ENCODE data around the gene LRRC9. TPM values are rescaled to one million over a fixed set of nuclear protein-coding genes. Genes with fewer than 3 reads are reported as not detected.
"Not testable (repeated sequence)": the region's sequence is repeated elsewhere in the genome, so short reads cannot be mapped to it uniquely, and the experiment has no call there.

Gene LRRC9
- total RNA-seq, 1 experiment from 2014 or later, result not detected

DNA sequence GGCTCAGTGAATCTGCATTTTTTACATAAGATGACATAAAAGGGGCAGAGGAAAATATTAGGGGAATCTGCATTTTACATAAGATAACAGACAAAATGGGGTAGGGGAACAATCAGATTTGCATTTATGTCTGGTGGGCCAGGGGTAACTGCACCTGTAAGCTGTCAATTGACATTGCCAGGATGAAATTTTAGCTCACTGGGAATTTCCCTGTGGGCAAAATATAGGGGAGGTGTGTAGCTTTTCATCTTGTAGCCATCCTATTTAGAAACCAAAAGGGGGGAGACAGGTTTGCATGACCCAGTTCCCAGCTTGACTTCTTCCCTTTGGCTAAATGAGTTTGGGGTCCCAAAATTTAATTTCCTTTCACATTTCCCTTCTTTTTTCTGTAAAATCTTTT lies 175.3 kb downstream of the LRRC9 start:
- Histone ChIP-seq H3K27me3 (ENCODE audit: insufficient read depth, low read depth) (no peaks in the 10 kb centered on the region), H3K4me2 (0 out of 2 replicates have a peak overlapping the region, but pooled peaks have one; percentile 2), H2AFZ (no peak overlapping the region), H3K36me3 (ENCODE audit: low read depth) (no peaks in the 10 kb centered on the region), H4K20me1 (ENCODE audit: insufficient read depth) (no peaks in the 10 kb centered on the region; the same call in 1 of the 2 replicates), H3K79me2 (ENCODE audit: low read depth) (peaks cover 77% of the 10 kb centered on the region), H3K27ac (no peak overlapping the region), H3K9me2 (ENCODE audit: insufficient read depth) (no peaks in the 10 kb centered on the region), H3K4me3 (no peak overlapping the region), H3K9me3 (ENCODE audit: insufficient read depth, low read depth) (no peaks in the 10 kb centered on the region), H3K4me1 (replicated peaks; ENCODE audit: insufficient read depth) (peaks cover 20% of the 10 kb centered on the region), H3F3A (ENCODE audit: insufficient read depth, low read depth) (peaks cover 26% of the 10 kb centered on the region)
- no TSS peak for BruUV-seq (replicated peaks)
- TF ChIP-seq EZH2 (IDR thresholded peaks at IDR 0.05; ENCODE audit: low read depth), result no peak
- TF ChIP-seq, protein P1, sequence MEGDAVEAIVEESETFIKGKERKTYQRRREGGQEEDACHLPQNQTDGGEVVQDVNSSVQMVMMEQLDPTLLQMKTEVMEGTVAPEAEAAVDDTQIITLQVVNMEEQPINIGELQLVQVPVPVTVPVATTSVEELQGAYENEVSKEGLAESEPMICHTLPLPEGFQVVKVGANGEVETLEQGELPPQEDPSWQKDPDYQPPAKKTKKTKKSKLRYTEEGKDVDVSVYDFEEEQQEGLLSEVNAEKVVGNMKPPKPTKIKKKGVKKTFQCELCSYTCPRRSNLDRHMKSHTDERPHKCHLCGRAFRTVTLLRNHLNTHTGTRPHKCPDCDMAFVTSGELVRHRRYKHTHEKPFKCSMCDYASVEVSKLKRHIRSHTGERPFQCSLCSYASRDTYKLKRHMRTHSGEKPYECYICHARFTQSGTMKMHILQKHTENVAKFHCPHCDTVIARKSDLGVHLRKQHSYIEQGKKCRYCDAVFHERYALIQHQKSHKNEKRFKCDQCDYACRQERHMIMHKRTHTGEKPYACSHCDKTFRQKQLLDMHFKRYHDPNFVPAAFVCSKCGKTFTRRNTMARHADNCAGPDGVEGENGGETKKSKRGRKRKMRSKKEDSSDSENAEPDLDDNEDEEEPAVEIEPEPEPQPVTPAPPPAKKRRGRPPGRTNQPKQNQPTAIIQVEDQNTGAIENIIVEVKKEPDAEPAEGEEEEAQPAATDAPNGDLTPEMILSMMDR (conservative IDR thresholded peaks at IDR 0.05), result no peak
- CTCF ChIA-PET, result no interaction called here
- no peak for DNase-seq
- POLR2A ChIA-PET (ENCODE audit: unreplicated experiment), result no interaction called here
- intact Hi-C loops (cut with micrococcal nuclease; ENCODE audit: unreplicated experiment), result no loop called here

GRCh38 chr14:60095781-60096450 lies 176.0 kb downstream of the LRRC9 start:
- intact Hi-C loops (cut with micrococcal nuclease; ENCODE audit: unreplicated experiment), result no loop called here
- Histone ChIP-seq H3K9me3 (ENCODE audit: insufficient read depth, low read depth) (no peaks in the 10 kb centered on the region), H3K27me3 (ENCODE audit: insufficient read depth, low read depth) (no peaks in the 10 kb centered on the region), H3F3A (ENCODE audit: insufficient read depth, low read depth) (peaks cover 26% of the 10 kb centered on the region), H3K79me2 (ENCODE audit: low read depth) (peaks cover 80% of the 10 kb centered on the region), H3K4me2 (no peak overlapping the region), H3K27ac (no peak overlapping the region), H3K4me3 (no peak overlapping the region), H3K4me1 (replicated peaks; ENCODE audit: insufficient read depth) (peaks cover 16% of the 10 kb centered on the region), H2AFZ (no peak overlapping the region), H4K20me1 (ENCODE audit: insufficient read depth) (no peaks in the 10 kb centered on the region; the same call in 1 of the 2 replicates), H3K9me2 (ENCODE audit: insufficient read depth) (no peaks in the 10 kb centered on the region), H3K36me3 (ENCODE audit: low read depth) (no peaks in the 10 kb centered on the region)
- no TSS peak for BruUV-seq (replicated peaks)
- ChIA-PET CTCF (no interaction called here), POLR2A (ENCODE audit: unreplicated experiment) (no interaction called here)
- no peak for TF ChIP-seq EZH2 (IDR thresholded peaks at IDR 0.05; ENCODE audit: low read depth)
- TF ChIP-seq, protein P1 (conservative IDR thresholded peaks at IDR 0.05), result no peak
- no peak for DNase-seq

- BruUV-seq (replicated peaks), result no TSS peak
- intact Hi-C loops (cut with micrococcal nuclease; ENCODE audit: unreplicated experiment), result no loop called here
- Histone ChIP-seq H3F3A (ENCODE audit: insufficient read depth, low read depth) (peaks cover 9% of the 10 kb centered on the region; the same call in 1 of the 2 replicates), H3K27ac (no peak overlapping the region), H3K4me1 (replicated peaks; ENCODE audit: insufficient read depth) (peaks cover 16% of the 10 kb centered on the region), H2AFZ (no peak overlapping the region), H3K9me3 (ENCODE audit: insufficient read depth, low read depth) (no peaks in the 10 kb centered on the region), H3K9me2 (ENCODE audit: insufficient read depth) (no peaks in the 10 kb centered on the region), H3K79me2 (ENCODE audit: low read depth) (peaks cover 84% of the 10 kb centered on the region), H3K4me3 (no peak overlapping the region), H3K36me3 (ENCODE audit: low read depth) (no peaks in the 10 kb centered on the region), H3K4me2 (no peak overlapping the region), H3K27me3 (ENCODE audit: insufficient read depth, low read depth) (no peaks in the 10 kb centered on the region), H4K20me1 (ENCODE audit: insufficient read depth) (no peaks in the 10 kb centered on the region; the same call in 1 of the 2 replicates)
- TF ChIP-seq, protein P1 (conservative IDR thresholded peaks at IDR 0.05), result no peak
- TF ChIP-seq EZH2 (IDR thresholded peaks at IDR 0.05; ENCODE audit: low read depth), result no peak
- POLR2A ChIA-PET (ENCODE audit: unreplicated experiment), result no interaction called here
- CTCF ChIA-PET, result no interaction called here
- no peak for DNase-seq
Observed at GRCh38 chr14:60097974-60098373, 178.0 kb downstream of the LRRC9 start.

DNA sequence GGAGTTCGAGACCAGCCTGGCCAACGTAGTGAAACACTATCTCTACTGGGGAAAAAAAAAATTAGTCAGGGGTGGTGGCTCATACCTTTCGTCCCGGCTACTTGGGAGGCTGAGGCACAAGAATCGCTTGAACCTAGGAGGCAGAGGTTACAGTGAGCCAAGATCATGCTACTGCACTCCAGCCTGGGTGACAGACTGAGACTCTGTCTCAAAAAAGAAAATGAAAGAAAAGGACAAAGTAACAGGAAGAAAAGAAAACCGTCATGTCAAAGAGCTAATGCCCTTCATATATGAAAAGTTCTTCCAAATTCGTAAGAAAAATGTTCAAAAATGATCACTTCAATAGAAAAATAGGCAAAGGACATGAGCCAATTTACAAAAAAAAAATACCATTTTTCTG lies 179.9 kb downstream of the LRRC9 start:
- H3K9me2 ChIP-seq (ENCODE audit: insufficient read depth); H3K9me3 ChIP-seq (ENCODE audit: insufficient read depth, low read depth); H3K4me1 ChIP-seq (replicated peaks; ENCODE audit: insufficient read depth); H3K4me2 ChIP-seq; DNase-seq; intact Hi-C loops (cut with micrococcal nuclease; ENCODE audit: unreplicated experiment); H3K27ac ChIP-seq; BruUV-seq (replicated peaks); H2AFZ ChIP-seq; H3F3A ChIP-seq (ENCODE audit: insufficient read depth, low read depth); POLR2A ChIA-PET (ENCODE audit: unreplicated experiment); H3K4me3 ChIP-seq; H3K27me3 ChIP-seq (ENCODE audit: insufficient read depth, low read depth); H4K20me1 ChIP-seq (ENCODE audit: insufficient read depth); H3K36me3 ChIP-seq (ENCODE audit: low read depth): not testable (repeated sequence)
- CTCF ChIA-PET, result interaction anchor here (0.6 kb wide), 1 partner anchor 1400 kb away, joined by 3 read pairs; no protein-coding TSS in a partner anchor
- peaks cover 81% of the 10 kb centered on the region for H3K79me2 ChIP-seq (ENCODE audit: low read depth)

All from PC-9 (cell line).